HG02840 (cell line): ENCODE data around the gene SCFD1.
"Not testable (repeated sequence)": the region's sequence is repeated elsewhere in the genome, so short reads cannot be mapped to it uniquely, and the experiment has no call there.

Source experiments
- ATAC-seq: cut with Tn5 transposase; IDR thresholded peaks from one replicate; pipeline ENCODE4 v1.9.1; 2021; ENCODE audit warnings: mild to moderate bottlenecking, moderate library complexity, moderate number of reproducible peaks; ENCODE audit not compliant: unreplicated experiment, low FRiP score

The SCFD1 gene

GRCh38 chr14:30621940-30622830 lies at the start of gene SCFD1:
SCFD1 (plus strand) TSS chr14:30622319; CDS start chr14:30622339, 20 bp downstream.
- peak; percentile 94 for ATAC-seq

GRCh38 chr14:30572771-30573170 lies 49.3 kb upstream of the SCFD1 start:
- no peak for ATAC-seq

GRCh38 chr14:30573226-30573814 lies 48.8 kb upstream of the SCFD1 start:
- no peak for ATAC-seq

- ATAC-seq = no peak
These were observed 48.2 kb upstream of the SCFD1 start for GRCh38 chr14:30573966-30574365.

- ATAC-seq = not testable (repeated sequence)
These were observed 47.3 kb upstream of the SCFD1 start for GRCh38 chr14:30574777-30575176.

- ATAC-seq = not testable (repeated sequence)
These were observed 45.8 kb upstream of the SCFD1 start for GRCh38 chr14:30576333-30576732.

GRCh38 chr14:30580616-30581282 lies 41.4 kb upstream of the SCFD1 start:
- no peak for ATAC-seq

- ATAC-seq = no peak
These were observed 40.9 kb upstream of the SCFD1 start for GRCh38 chr14:30581283-30581625.

- ATAC-seq = no peak
These were observed 39.7 kb upstream of the SCFD1 start for GRCh38 chr14:30582376-30582775.

- no peak for ATAC-seq
These were observed 38.0 kb upstream of the SCFD1 start for GRCh38 chr14:30584058-30584630.

- ATAC-seq = no peak
These were observed 36.9 kb upstream of the SCFD1 start for GRCh38 chr14:30585204-30585603.

GRCh38 chr14:30587141-30587540 lies 35.0 kb upstream of the SCFD1 start:
- no peak for ATAC-seq

GRCh38 chr14:30588873-30589272 lies 33.2 kb upstream of the SCFD1 start:
- no peak for ATAC-seq

GRCh38 chr14:30596935-30597334 lies 25.2 kb upstream of the SCFD1 start:
- no peak for ATAC-seq

GRCh38 chr14:30597504-30597903 lies 24.6 kb upstream of the SCFD1 start:
- no peak for ATAC-seq

- ATAC-seq = no peak
These were observed 20.9 kb upstream of the SCFD1 start for GRCh38 chr14:30600922-30601918.

- no peak for ATAC-seq
These were observed 18.7 kb upstream of the SCFD1 start for GRCh38 chr14:30603402-30603801.

GRCh38 chr14:30604696-30605095 lies 17.4 kb upstream of the SCFD1 start:
- ATAC-seq = not testable (repeated sequence)

- ATAC-seq = no peak
These were observed 14.9 kb upstream of the SCFD1 start for GRCh38 chr14:30607156-30607780.
